Trophoblast cell (in vitro differentiated cells and primary cell): ENCODE data around the gene SLC35E3.
"Not testable (repeated sequence)": the region's sequence is repeated elsewhere in the genome, so short reads cannot be mapped to it uniquely, and the experiment has no call there.

Experiments used
- DNase-seq, 2 donors: peaks; one replicate each; pipeline ENCODE4 v3.0.0-alpha.2; 2016
- H2AFZ ChIP-seq: 2 replicates; pipeline ENCODE4 v1.6.1; 2013; ENCODE audit warnings: low read length, moderate library complexity, mild to moderate bottlenecking; ENCODE audit not compliant: insufficient read depth, poor library complexity
- H2AK5ac ChIP-seq: 2 replicates; pipeline ENCODE4 v1.6.1; 2013; ENCODE audit warnings: mild to moderate bottlenecking, low read length
- H2BK120ac ChIP-seq: 2 replicates; pipeline ENCODE4 v1.6.1; 2013; ENCODE audit warnings: low read length, mild to moderate bottlenecking, moderate library complexity; ENCODE audit not compliant: insufficient read depth, poor library complexity
- H2BK12ac ChIP-seq: 2 replicates; pipeline ENCODE4 v1.6.1; 2013; ENCODE audit warnings: mild to moderate bottlenecking, low read length, moderate library complexity
- H2BK5ac ChIP-seq: 2 replicates; pipeline ENCODE4 v1.6.1; 2013; ENCODE audit warnings: low read length, low read depth, moderate library complexity, mild to moderate bottlenecking; ENCODE audit not compliant: poor library complexity
- H3K14ac ChIP-seq: 2 replicates; pipeline ENCODE4 v1.6.1; 2013; ENCODE audit warnings: mild to moderate bottlenecking, low read length
- H3K18ac ChIP-seq: 2 replicates; pipeline ENCODE4 v1.6.1; 2013; ENCODE audit warnings: mild to moderate bottlenecking, low read length
- H3K23ac ChIP-seq: 2 replicates; pipeline ENCODE4 v1.6.1; 2013; ENCODE audit warnings: low read length
- H3K27ac ChIP-seq: 2 replicates; pipeline ENCODE4 v1.5.1; 2013; ENCODE audit warnings: low read depth, mild to moderate bottlenecking, inconsistent platforms, low read length, moderate library complexity
- H3K27me3 ChIP-seq: 2 replicates; pipeline ENCODE4 v1.6.1; 2013; ENCODE audit warnings: inconsistent platforms, mild to moderate bottlenecking, low read length, moderate library complexity; ENCODE audit not compliant: insufficient read depth
- H3K36me3 ChIP-seq, 2 experiments: 1 replicate in 1 of 2; 2 replicates in 1 of 2; pipeline ENCODE4 v1.6.1; 2013; ENCODE audit warnings: low read length in 2 of 2, mild to moderate bottlenecking in 2 of 2, moderate library complexity in 1 of 2; ENCODE audit not compliant: insufficient read depth in 2 of 2, control insufficient read depth in 1 of 2
- H3K4ac ChIP-seq: 2 replicates; pipeline ENCODE4 v1.6.1; 2013; ENCODE audit warnings: low read depth, mild to moderate bottlenecking, low read length, moderate library complexity
- H3K4me1 ChIP-seq, 2 experiments: 1 replicate in 1 of 2; 2 replicates in 1 of 2; pipeline ENCODE4 v1.6.1; 2013; ENCODE audit warnings: low read length in 2 of 2, mild to moderate bottlenecking in 2 of 2, moderate library complexity in 1 of 2; ENCODE audit not compliant: insufficient read depth in 2 of 2, control insufficient read depth in 1 of 2
- H3K4me2 ChIP-seq: 2 replicates; pipeline ENCODE4 v1.6.1; 2013; ENCODE audit warnings: inconsistent platforms, mild to moderate bottlenecking, low read length, moderate library complexity
- H3K4me3 ChIP-seq: 2 replicates; pipeline ENCODE4 v1.5.1; 2013; ENCODE audit warnings: mild to moderate bottlenecking, low read depth, low read length, inconsistent platforms
- H3K79me1 ChIP-seq: one replicate; pipeline ENCODE4 v1.6.1; 2013; ENCODE audit warnings: low read length
- H3K79me2 ChIP-seq: 2 replicates; pipeline ENCODE4 v1.6.1; 2013; ENCODE audit warnings: low read length, mild to moderate bottlenecking; ENCODE audit not compliant: control insufficient read depth, insufficient read depth, poor library complexity
- H3K9ac ChIP-seq: 2 replicates; pipeline ENCODE4 v1.6.1; 2013; ENCODE audit warnings: mild to moderate bottlenecking, low read length
- H3K9me3 ChIP-seq: 2 replicates; pipeline ENCODE4 v1.6.1; 2013; ENCODE audit warnings: low read depth, mild to moderate bottlenecking, control low read depth, inconsistent platforms, low read length; ENCODE audit not compliant: insufficient read depth
- H4K12ac ChIP-seq: 2 replicates; pipeline ENCODE4 v1.6.1; 2013; ENCODE audit warnings: low read depth, mild to moderate bottlenecking, low read length, moderate library complexity
- H4K8ac ChIP-seq: 2 replicates; pipeline ENCODE4 v1.6.1; 2013; ENCODE audit warnings: low read depth, mild to moderate bottlenecking, low read length, moderate library complexity
- H4K91ac ChIP-seq: one replicate; pipeline ENCODE4 v1.6.1; 2013; ENCODE audit warnings: low read depth, mild to moderate bottlenecking, low read length, moderate library complexity
- WGBS: extraction: QIAGEN DNeasy Blood & Tissue Kit; methylation state at CpG from one replicate; pipeline ENCODE4 v1.1.7; 2013; ENCODE audit warnings: missing lambda C conversion rate; ENCODE audit not compliant: insufficient read length, insufficient coverage; ENCODE audit errors: extremely low coverage; 5-methylcytosine and 5-hydroxymethylcytosine counted together

Gene SLC35E3

DNA sequence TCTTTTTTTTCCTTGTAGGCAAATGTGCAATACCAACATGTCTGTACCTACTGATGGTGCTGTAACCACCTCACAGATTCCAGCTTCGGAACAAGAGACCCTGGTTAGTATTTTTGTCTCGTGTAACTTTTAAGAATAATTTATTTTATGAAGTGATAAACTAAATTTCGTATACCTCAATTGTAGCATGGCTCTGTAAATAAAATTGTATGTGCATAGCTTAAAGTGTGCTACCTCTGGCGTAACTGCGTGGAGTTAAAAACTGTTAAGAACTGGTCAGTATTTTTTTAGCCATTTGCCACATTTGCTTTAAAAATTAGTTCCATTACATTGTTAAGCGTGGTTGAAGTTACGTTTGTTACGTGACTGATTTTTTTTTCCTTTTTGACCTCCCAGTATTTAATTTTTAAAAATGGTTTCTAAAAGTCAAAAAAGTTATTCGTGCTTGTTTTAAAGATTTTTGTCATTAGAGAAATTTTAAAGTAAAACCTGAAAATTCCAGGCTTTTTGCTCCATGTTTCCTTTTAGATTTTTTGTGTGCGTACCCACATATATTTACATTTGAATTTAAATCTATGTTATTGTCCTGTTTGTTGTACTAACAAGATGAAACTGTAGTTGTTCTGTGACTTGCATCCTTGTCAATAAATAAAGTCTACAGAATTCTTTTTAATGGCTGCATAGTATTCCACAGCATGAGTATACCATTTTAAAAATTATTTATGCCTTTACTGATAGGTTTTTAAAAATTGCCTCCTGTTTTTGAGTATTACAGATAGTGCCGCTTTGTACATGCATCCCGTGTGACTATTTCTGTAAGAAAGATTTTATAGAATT is 63.4 kb downstream of the SLC35E3 start:
- Histone ChIP-seq H3K27ac (peak overlapping the region; percentile 100), H4K91ac (no peak overlapping the region), H3K27me3 (no peaks in the 10 kb centered on the region), H3K4me3 (no peak overlapping the region), H3K9ac (no peak overlapping the region), H4K8ac (peak overlapping the region; percentile 35), H2BK5ac (no peak overlapping the region), H3K14ac (no peak overlapping the region), H3K18ac (no peak overlapping the region), H3K23ac (no peak overlapping the region), H3K4me1 (peaks cover 6 to 8% of the 10 kb centered on the region in 2 experiments), H2AK5ac (no peak overlapping the region), H3K4ac (peak overlapping the region; percentile 75), H3K36me3 (peaks cover 7 to 9% of the 10 kb centered on the region in 2 experiments), H2BK120ac (peak overlapping the region; percentile 10), H2AFZ (no peak overlapping the region), H4K12ac (no peak overlapping the region), H3K79me2 (peaks cover 10% of the 10 kb centered on the region), H3K9me3 (no peaks in the 10 kb centered on the region), H3K79me1 (peaks cover 23% of the 10 kb centered on the region), H3K4me2 (peak overlapping the region; percentile 79), H2BK12ac (no peak overlapping the region)
- no CpG with 5 or more reads among the region's 12 CpGs for WGBS
- DNase-seq = no peak

GRCh38 chr12:68810027-68810389 is 64.0 kb downstream of the SLC35E3 start:
- Histone ChIP-seq H3K4me2 (peak overlapping the region; percentile 12), H3K79me1 (peaks cover 21% of the 10 kb centered on the region), H4K8ac (peak overlapping the region; percentile 38), H3K4ac (peak overlapping the region; percentile 75)
- H3K18ac ChIP-seq, H3K14ac ChIP-seq, H3K9ac ChIP-seq, H2AFZ ChIP-seq, H2AK5ac ChIP-seq, H3K9me3 ChIP-seq, H2BK12ac ChIP-seq, H3K23ac ChIP-seq, H4K12ac ChIP-seq, H3K36me3 ChIP-seq, H3K27me3 ChIP-seq, H3K79me2 ChIP-seq, H3K4me1 ChIP-seq, H2BK120ac ChIP-seq, H3K27ac ChIP-seq, H3K4me3 ChIP-seq, H4K91ac ChIP-seq, H2BK5ac ChIP-seq: not testable (repeated sequence)
- WGBS = no CpG with 5 or more reads among the region's 13 CpGs
- DNase-seq = peak in 1 of 2 donors; percentile 26

GRCh38 chr12:68811573-68811972 is 65.6 kb downstream of the SLC35E3 start:
- not testable (repeated sequence) for H2BK12ac ChIP-seq, H4K91ac ChIP-seq, H3K27me3 ChIP-seq, H3K79me2 ChIP-seq, H2BK5ac ChIP-seq, H4K8ac ChIP-seq, H3K14ac ChIP-seq, H3K4me1 ChIP-seq, H3K4me2 ChIP-seq, H3K9me3 ChIP-seq, H3K18ac ChIP-seq, H3K9ac ChIP-seq, H2BK120ac ChIP-seq, H3K23ac ChIP-seq, H2AFZ ChIP-seq, H3K4ac ChIP-seq, H4K12ac ChIP-seq, H3K27ac ChIP-seq, DNase-seq, H3K4me3 ChIP-seq, H2AK5ac ChIP-seq
- Histone ChIP-seq H3K79me1 (peaks cover 15% of the 10 kb centered on the region), H3K36me3 (peaks cover 14 to 16% of the 10 kb centered on the region in 2 experiments)
- WGBS = no CpG with 5 or more reads among the region's 6 CpGs

GRCh38 chr12:68812553-68813241 is 66.7 kb downstream of the SLC35E3 start:
- no CpG with 5 or more reads among the region's 1 CpG for WGBS
- H2BK5ac ChIP-seq = no peak overlapping the region

More at GRCh38 chr12:68812553-68813241, 66.7 kb downstream of the SLC35E3 start:
- Histone ChIP-seq H3K36me3 (peaks cover 18% of the 10 kb centered on the region in 2 experiments), H3K4ac (peak overlapping the region; percentile 86), H3K14ac (no peak overlapping the region), H2AK5ac (no peak overlapping the region), H2BK12ac (no peak overlapping the region), H3K27ac (peak overlapping the region; percentile 26), H3K27me3 (no peaks in the 10 kb centered on the region), H4K91ac (no peak overlapping the region), H3K4me3 (no peak overlapping the region), H4K12ac (no peak overlapping the region), H2AFZ (no peak overlapping the region), H3K18ac (no peak overlapping the region), H3K4me2 (peak overlapping the region; percentile 19), H3K79me2 (peaks cover 8% of the 10 kb centered on the region), H2BK120ac (no peak overlapping the region), H3K23ac (no peak overlapping the region), H3K79me1 (peaks cover 10% of the 10 kb centered on the region), H4K8ac (no peak overlapping the region), H3K9me3 (no peaks in the 10 kb centered on the region), H3K4me1 (no peaks in the 10 kb centered on the region), H3K9ac (no peak overlapping the region)
- DNase-seq = peak; percentile 97 to 98
